HCT116 (cell line): ENCODE results near the gene SOX9. TPM values are rescaled to one million over a fixed set of nuclear protein-coding genes. Genes with fewer than 3 reads are reported as not detected.

ENCODE experiments used
- ATAC-seq: fragments of 200-7000 bp; cut with Tn5 transposase; 2 replicates; pipeline ENCODE4 v1.9.1; 2020; ENCODE audit warnings: mild to moderate bottlenecking, moderate library complexity
- BruUV-seq: library from RNA; stranded (reverse); fragments of 400-500 nt; replicated peaks from 2 replicates; lab custom pipeline; 2021; lab: Mats Ljungman, UMichigan
- CTCF ChIA-PET: fragments of 300-600 bp; sonication (Branson Sonifier 250); formaldehyde crosslinking; loops from one replicate; lab custom pipeline; 2021; ENCODE audit warnings: antibody characterized with exemption; lab: Charles Lee
- POLR2A ChIA-PET: fragments of 300-600, 350-600 bp; sonication (Branson Sonifier 250); formaldehyde crosslinking; loops from one replicate; lab custom pipeline; 2021; ENCODE audit warnings: antibody characterized with exemption; lab: Charles Lee
- RAD21 ChIA-PET, 2 experiments: fragments of 300-600 bp; sonication (Branson Sonifier 250); formaldehyde crosslinking; loops; one replicate each; lab custom pipeline; 2023; ENCODE audit warnings: low total read pairs in 2 of 2; ENCODE audit not compliant: uncharacterized antibody in 2 of 2, unreplicated experiment in 2 of 2, low non-redundant PET in 1 of 2; lab: Charles Lee
- DNase-seq: peaks from one replicate; pipeline ENCODE4 v3.0.0-alpha.2; 2010; ENCODE audit warnings: low read depth, low spot score
- H2AFZ ChIP-seq: fragments of 200-600 bp; shearing (Covaris generic), sonication (generic); 2 replicates; pipeline ENCODE4 v1.6.1; 2017; ENCODE audit warnings: low read depth, mixed run types, mixed read lengths, antibody characterized with exemption, low read length; ENCODE audit not compliant: poor library complexity, severe bottlenecking
- H3K27ac ChIP-seq: 2 replicates; pipeline ENCODE4 v1.5.1; 2012; ENCODE audit warnings: low read depth, low read length
- H3K27me3 ChIP-seq: fragments of 200-600 bp; sonication (generic); 2 replicates; pipeline ENCODE4 v1.6.1; 2016; ENCODE audit warnings: mixed run types, low read length, mixed read lengths; ENCODE audit not compliant: insufficient read depth
- H3K36me3 ChIP-seq, 2 experiments: fragments of 200-500 bp in 1 of 2; fragments of 200-600 bp in 1 of 2; sonication (Bioruptor generic) in 1 of 2; sonication (generic) in 1 of 2; 2 replicates each; pipeline versions ENCODE4 v1.5.1 to v1.6.1; 2014 to 2016; ENCODE audit warnings: low read length in 2 of 2, inconsistent platforms in 1 of 2, mixed read lengths in 1 of 2, mixed run types in 1 of 2; ENCODE audit not compliant: insufficient read depth in 2 of 2, control insufficient read depth in 1 of 2
- H3K4me1 ChIP-seq, 2 experiments: fragments of 200-600 bp in 1 of 2; sonication (generic) in 1 of 2; 2 replicates each; pipeline versions ENCODE4 v1.5.1 to v1.6.1; 2012 to 2017; ENCODE audit warnings: low read length in 2 of 2, inconsistent platforms in 1 of 2, mild to moderate bottlenecking in 1 of 2, mixed read lengths in 1 of 2, mixed run types in 1 of 2, moderate library complexity in 1 of 2; ENCODE audit not compliant: insufficient read depth in 2 of 2, control insufficient read depth in 1 of 2
- H3K4me2 ChIP-seq: fragments of 200-600 bp; sonication (generic); 2 replicates; pipeline ENCODE4 v1.6.1; 2017; ENCODE audit warnings: mixed run types, low read length, mixed read lengths
- H3K4me3 ChIP-seq, 2 experiments: fragments of 200-600 bp in 1 of 2; sonication (generic) in 1 of 2; replicated peaks in 1 of 2; 2 replicates each; pipeline ENCODE4 v1.5.1; 2011 to 2016; ENCODE audit warnings: low read length in 2 of 2, control low read depth in 1 of 2, low read depth in 1 of 2, mild to moderate bottlenecking in 1 of 2, mixed read lengths in 1 of 2, mixed run types in 1 of 2
- H3K79me2 ChIP-seq: fragments of 200-600 bp; sonication (generic); 2 replicates; pipeline ENCODE4 v1.6.1; 2017; ENCODE audit warnings: mild to moderate bottlenecking, mixed run types, low read length, moderate library complexity, mixed read lengths; ENCODE audit not compliant: insufficient read depth
- H3K9ac ChIP-seq: fragments of 200-600 bp; sonication (generic); 2 replicates; pipeline ENCODE4 v1.6.1; 2016; ENCODE audit warnings: low read length, mixed read lengths
- H3K9me2 ChIP-seq: fragments of 200-600 bp; sonication (generic), shearing (Covaris generic); 2 replicates; pipeline ENCODE4 v1.6.1; 2017; ENCODE audit warnings: mixed run types, mild to moderate bottlenecking, moderate library complexity; ENCODE audit not compliant: insufficient read depth
- H3K9me3 ChIP-seq, 2 experiments: fragments of 200-500 bp in 1 of 2; fragments of 200-600 bp in 1 of 2; sonication (Bioruptor generic) in 1 of 2; sonication (generic) in 1 of 2; 2 replicates each; pipeline ENCODE4 v1.6.1; 2014 to 2017; ENCODE audit warnings: low read length in 2 of 2, mixed read lengths in 2 of 2, inconsistent platforms in 1 of 2, low read depth in 1 of 2, mild to moderate bottlenecking in 1 of 2, mixed run types in 1 of 2, moderate library complexity in 1 of 2; ENCODE audit not compliant: control insufficient read depth in 1 of 2, insufficient read depth in 1 of 2
- H4K20me1 ChIP-seq: fragments of 200-600 bp; sonication (generic), shearing (Covaris generic); 2 replicates; pipeline ENCODE4 v1.6.1; 2017; ENCODE audit warnings: mixed run types, mild to moderate bottlenecking, moderate library complexity; ENCODE audit not compliant: insufficient read depth
- CEBPB ChIP-seq: IDR thresholded peaks from 2 replicates; pipeline ENCODE4 v1.6.1; 2012; ENCODE audit warnings: low read depth
- FOSL1 ChIP-seq: IDR thresholded peaks from 2 replicates; pipeline ENCODE4 v1.6.1; 2012; ENCODE audit warnings: low read depth
- JUND ChIP-seq: IDR thresholded peaks from 2 replicates; pipeline ENCODE4 v1.6.1; 2012
- MAX ChIP-seq: IDR thresholded peaks from 2 replicates; pipeline ENCODE4 v1.6.1; 2012
- POLR2A ChIP-seq: IDR thresholded peaks from 2 replicates; pipeline ENCODE4 v1.7.0; 2011; ENCODE audit warnings: borderline replicate concordance; ENCODE audit not compliant: insufficient read depth, insufficient read length; ENCODE audit errors: extremely low read depth
- REST ChIP-seq: IDR thresholded peaks from 2 replicates; pipeline ENCODE4 v1.6.1; 2012; ENCODE audit warnings: low read depth
- SIN3A ChIP-seq: IDR thresholded peaks from 2 replicates; pipeline ENCODE4 v1.6.1; 2012; ENCODE audit warnings: low read depth
- YY1 ChIP-seq: IDR thresholded peaks from 2 replicates; pipeline ENCODE4 v1.6.1; 2011; ENCODE audit warnings: low read length, low read depth, moderate library complexity, mild to moderate bottlenecking; ENCODE audit not compliant: insufficient replicate concordance; ENCODE audit errors: extremely low read depth
- ZFX ChIP-seq: fragments of 450-650 bp; IDR thresholded peaks from 2 replicates; pipeline ENCODE4 v1.6.1; 2017
- ZNF274 ChIP-seq: fragments of 200-500 bp; sonication (Bioruptor generic); IDR thresholded peaks from 2 replicates; pipeline ENCODE4 v1.6.1; 2014; ENCODE audit warnings: mild to moderate bottlenecking, low read depth, low read length, inconsistent platforms
- intact Hi-C: fragments of 100-400 bp; cut with micrococcal nuclease; formaldehyde crosslinking; loops from 2 replicates; pipeline ENCODE4 v1.10.0; 2022
- total RNA-seq: library from RNA; stranded (reverse); gene quantifications from one replicate; pipeline ENCODE4 v1.2.1, GENCODE V29; 2021; ENCODE audit not compliant: unreplicated experiment

SOX9 gene
- total RNA-seq, 1 experiment from 2014 or later = 69.2 TPM

- Histone ChIP-seq H3K27ac (no peak overlapping the region), H2AFZ (no peak overlapping the region), H3K9me3 (no peaks in the 10 kb centered on the region), H4K20me1 (no peaks in the 10 kb centered on the region), H3K4me3 (no peak overlapping the region), H3K9ac (no peak overlapping the region), H3K36me3 (no peaks in the 10 kb centered on the region), H3K4me2 (no peak overlapping the region), H3K27me3 (peaks cover 8% of the 10 kb centered on the region; the same call in 1 of the 2 replicates), H3K79me2 (no peaks in the 10 kb centered on the region)
- no TSS peak for BruUV-seq
- DNase-seq (no peak), ATAC-seq (no peak)
- ChIA-PET POLR2A (interaction anchor here (0.5 kb wide), 1 partner anchor 21 kb away, joined by 3 read pairs; no protein-coding TSS in a partner anchor), CTCF (no interaction called here)
- intact Hi-C loops = no loop called here
- TF ChIP-seq POLR2A (no peak), SIN3A (no peak), MAX (no peak), ZNF274 (no peak), REST (no peak), ZFX (no peak), CEBPB (no peak), JUND (no peak), YY1 (no peak), FOSL1 (no peak)
- TF ChIP-seq, all 23 proteins: peak for 0
- no peaks in the 10 kb centered on the region for H3K9me2 ChIP-seq
- no peaks in the 10 kb centered on the region for H3K4me1 ChIP-seq
- RAD21 ChIA-PET = no interaction called here
Measured at GRCh38 chr17:72143245-72143644, 22.4 kb downstream of the SOX9 start.
